Central memory CD8-positive, alpha-beta T cell (primary cell): ENCODE results near the gene SCLT1.

Experiments
- ATAC-seq: fragments of 150-1000 bp; cut with Tn5 transposase; replicated peaks from 2 replicates; pipeline ENCODE4 v1.10.0; 2022; ENCODE audit warnings: mild to moderate bottlenecking, moderate FRiP score, moderate number of reproducible peaks; ENCODE audit not compliant: poor library complexity, severe bottlenecking; ENCODE audit errors: extremely low read depth
- DNase-seq, 2 donors: peaks; one replicate each; pipeline ENCODE4 v3.0.0; 2021; ENCODE audit warnings: low spot score in 2 of 2
- H3K27ac Mint-ChIP-seq: one replicate; pipeline ENCODE4 v1.8.0; 2022; ENCODE audit warnings: low read depth, mild to moderate bottlenecking, moderate library complexity, mixed read lengths
- H3K27me3 Mint-ChIP-seq: one replicate; pipeline ENCODE4 v1.8.0; 2022; ENCODE audit warnings: mixed read lengths
- H3K36me3 Mint-ChIP-seq: one replicate; pipeline ENCODE4 v1.8.0; 2022; ENCODE audit warnings: mild to moderate bottlenecking, moderate library complexity, mixed read lengths; ENCODE audit not compliant: insufficient read depth
- H3K4me1 Mint-ChIP-seq: one replicate; pipeline ENCODE4 v1.8.0; 2022; ENCODE audit warnings: mixed read lengths
- H3K4me3 Mint-ChIP-seq: one replicate; pipeline ENCODE4 v1.8.0; 2022; ENCODE audit warnings: mild to moderate bottlenecking, moderate library complexity, mixed read lengths
- H3K9me3 Mint-ChIP-seq: one replicate; pipeline ENCODE4 v1.8.0; 2022; ENCODE audit warnings: mixed read lengths

Gene SCLT1

GRCh38 chr4:128879971-128880370 is 213.4 kb downstream of the SCLT1 start:
- H3K27ac Mint-ChIP-seq: no peak overlapping the region
- no peaks in the 10 kb centered on the region for H3K27me3 Mint-ChIP-seq
- ATAC-seq: no peak

GRCh38 chr4:128879283-128879682 is 214.1 kb downstream of the SCLT1 start:
- Mint-ChIP-seq H3K27me3 (no peaks in the 10 kb centered on the region), H3K4me3 (no peak overlapping the region), H3K4me1 (no peaks in the 10 kb centered on the region), H3K9me3 (no peaks in the 10 kb centered on the region), H3K36me3 (peaks cover 6% of the 10 kb centered on the region), H3K27ac (no peak overlapping the region)
- DNase-seq (no peak), ATAC-seq (no peak)

More at GRCh38 chr4:128879971-128880370, 213.4 kb downstream of the SCLT1 start:
- Mint-ChIP-seq H3K9me3 (no peaks in the 10 kb centered on the region), H3K4me3 (no peak overlapping the region), H3K36me3 (peaks cover 6% of the 10 kb centered on the region), H3K4me1 (no peaks in the 10 kb centered on the region)
- DNase-seq: no peak

GRCh38 chr4:128877934-128878333 is 215.4 kb downstream of the SCLT1 start:
- DNase-seq (no peak), ATAC-seq (no peak)
- peaks cover 3% of the 10 kb centered on the region for H3K36me3 Mint-ChIP-seq
- no peaks in the 10 kb centered on the region for H3K4me1 Mint-ChIP-seq
- no peak overlapping the region for H3K27ac Mint-ChIP-seq
- no peak overlapping the region for H3K4me3 Mint-ChIP-seq
- H3K27me3 Mint-ChIP-seq: no peaks in the 10 kb centered on the region
- H3K9me3 Mint-ChIP-seq: no peaks in the 10 kb centered on the region

- no peaks in the 10 kb centered on the region for H3K4me1 Mint-ChIP-seq
- no peak overlapping the region for H3K4me3 Mint-ChIP-seq
- H3K36me3 Mint-ChIP-seq: peaks cover 10% of the 10 kb centered on the region
- no peaks in the 10 kb centered on the region for H3K9me3 Mint-ChIP-seq
- H3K27ac Mint-ChIP-seq: no peak overlapping the region
- no peak for ATAC-seq
- H3K27me3 Mint-ChIP-seq: no peaks in the 10 kb centered on the region
- DNase-seq: no peak
Observed at GRCh38 chr4:128876200-128876599, 217.1 kb downstream of the SCLT1 start.

- ATAC-seq (no peak), DNase-seq (no peak)
- Mint-ChIP-seq H3K4me1 (peaks cover 7% of the 10 kb centered on the region), H3K9me3 (no peaks in the 10 kb centered on the region), H3K36me3 (peaks cover 39% of the 10 kb centered on the region), H3K4me3 (no peak overlapping the region), H3K27ac (peak overlapping the region; percentile 70), H3K27me3 (no peaks in the 10 kb centered on the region)
Observed at GRCh38 chr4:128871948-128872347, 221.4 kb downstream of the SCLT1 start.

GRCh38 chr4:128869776-128870509 is 223.4 kb downstream of the SCLT1 start:
- Mint-ChIP-seq H3K27ac (no peak overlapping the region), H3K4me1 (peaks cover 19% of the 10 kb centered on the region), H3K27me3 (no peaks in the 10 kb centered on the region), H3K4me3 (no peak overlapping the region), H3K9me3 (no peaks in the 10 kb centered on the region), H3K36me3 (peaks cover 37% of the 10 kb centered on the region)
- no peak for DNase-seq
- no peak for ATAC-seq

- H3K9me3 Mint-ChIP-seq: no peaks in the 10 kb centered on the region
- H3K4me3 Mint-ChIP-seq: no peak overlapping the region
- H3K27ac Mint-ChIP-seq: no peak overlapping the region
- H3K27me3 Mint-ChIP-seq: no peaks in the 10 kb centered on the region
- peaks cover 20% of the 10 kb centered on the region for H3K4me1 Mint-ChIP-seq
- DNase-seq (no peak), ATAC-seq (no peak)
- H3K36me3 Mint-ChIP-seq: peaks cover 41% of the 10 kb centered on the region
Observed at GRCh38 chr4:128868758-128869157, 224.6 kb downstream of the SCLT1 start.

- DNase-seq (no peak), ATAC-seq (no peak)
- Mint-ChIP-seq H3K36me3 (peaks cover 48% of the 10 kb centered on the region), H3K9me3 (no peaks in the 10 kb centered on the region), H3K4me3 (no peak overlapping the region), H3K4me1 (peaks cover 41% of the 10 kb centered on the region), H3K27me3 (no peaks in the 10 kb centered on the region), H3K27ac (no peak overlapping the region)
Observed at GRCh38 chr4:128866691-128867090, 226.6 kb downstream of the SCLT1 start.

- Mint-ChIP-seq H3K27ac (no peak overlapping the region), H3K9me3 (no peaks in the 10 kb centered on the region), H3K4me3 (no peak overlapping the region), H3K27me3 (no peaks in the 10 kb centered on the region), H3K36me3 (peaks cover 50% of the 10 kb centered on the region), H3K4me1 (peaks cover 45% of the 10 kb centered on the region)
- no peak for ATAC-seq
- no peak for DNase-seq
Observed at GRCh38 chr4:128866269-128866668, 227.1 kb downstream of the SCLT1 start.

- ATAC-seq (no peak), DNase-seq (no peak)
- Mint-ChIP-seq H3K4me3 (no peak overlapping the region), H3K27me3 (no peaks in the 10 kb centered on the region), H3K4me1 (peaks cover 51% of the 10 kb centered on the region), H3K36me3 (peaks cover 47% of the 10 kb centered on the region), H3K9me3 (no peaks in the 10 kb centered on the region), H3K27ac (peak overlapping the region; percentile 36)
Observed at GRCh38 chr4:128865132-128865531, 228.2 kb downstream of the SCLT1 start.

- no peaks in the 10 kb centered on the region for H3K27me3 Mint-ChIP-seq
- peaks cover 44% of the 10 kb centered on the region for H3K4me1 Mint-ChIP-seq
- H3K27ac Mint-ChIP-seq: peak overlapping the region; percentile 79
- peak overlapping the region; percentile 23 for H3K4me3 Mint-ChIP-seq
- peaks cover 37% of the 10 kb centered on the region for H3K36me3 Mint-ChIP-seq
- ATAC-seq (peak; percentile 35), DNase-seq (peak; percentile 35 to 56)
- no peaks in the 10 kb centered on the region for H3K9me3 Mint-ChIP-seq
Observed at GRCh38 chr4:128863312-128864075, 229.8 kb downstream of the SCLT1 start.

- H3K27ac Mint-ChIP-seq: peak overlapping the region; percentile 79
- H3K36me3 Mint-ChIP-seq: peaks cover 41% of the 10 kb centered on the region
- ATAC-seq (peak; percentile 76), DNase-seq (no peak)
- no peaks in the 10 kb centered on the region for H3K27me3 Mint-ChIP-seq
- no peaks in the 10 kb centered on the region for H3K9me3 Mint-ChIP-seq
- peaks cover 44% of the 10 kb centered on the region for H3K4me1 Mint-ChIP-seq
- peak overlapping the region; percentile 23 for H3K4me3 Mint-ChIP-seq
Observed at GRCh38 chr4:128862608-128863311, 230.6 kb downstream of the SCLT1 start.
